ENCODE data around the gene DAB1. TPM values are rescaled to one million over a fixed set of nuclear protein-coding genes. Genes with fewer than 3 reads are reported as not detected.

The DAB1 gene
- total RNA-seq, 6 donors from 2014 or later, result 0.15 to 0.20 TPM; not detected in 4

DNA sequence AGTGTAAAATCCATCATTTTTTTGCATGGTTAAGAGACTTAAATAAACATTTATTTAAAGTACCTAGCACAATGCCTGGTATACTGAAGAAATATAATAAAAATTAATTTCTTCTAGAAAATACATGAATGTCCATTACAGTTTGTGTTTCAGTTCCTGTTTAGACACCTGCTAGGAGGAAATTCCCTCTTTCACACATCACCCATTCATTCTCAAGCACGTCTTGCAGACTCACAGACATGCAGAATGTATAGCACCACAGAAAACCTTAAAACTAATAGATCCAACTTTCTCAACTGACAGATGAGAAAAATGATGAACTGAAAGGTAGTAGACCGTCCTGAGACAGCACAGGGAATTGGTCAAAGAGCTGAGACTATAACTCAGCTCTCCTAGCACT lies 285.9 kb downstream of the DAB1 start:
- Histone ChIP-seq H3K27ac (no peak overlapping the region), H3K4me1 (no peaks in the 10 kb centered on the region), H3K4me3 (no peak overlapping the region), H3K36me3 (no peaks in the 10 kb centered on the region), H3K27me3 (no peaks in the 10 kb centered on the region), H3K9me3 (no peaks in the 10 kb centered on the region)
- ATAC-seq (ENCODE audit: low FRiP score in 2 of 2) (no peak), DNase-seq (no peak)
- 63 to 84% methylated on average over 2 of the region's 2 CpGs for WGBS, 2 donors
- no peak for TF ChIP-seq POLR2A (IDR thresholded peaks at IDR 0.05)
- TF ChIP-seq, protein P1, sequence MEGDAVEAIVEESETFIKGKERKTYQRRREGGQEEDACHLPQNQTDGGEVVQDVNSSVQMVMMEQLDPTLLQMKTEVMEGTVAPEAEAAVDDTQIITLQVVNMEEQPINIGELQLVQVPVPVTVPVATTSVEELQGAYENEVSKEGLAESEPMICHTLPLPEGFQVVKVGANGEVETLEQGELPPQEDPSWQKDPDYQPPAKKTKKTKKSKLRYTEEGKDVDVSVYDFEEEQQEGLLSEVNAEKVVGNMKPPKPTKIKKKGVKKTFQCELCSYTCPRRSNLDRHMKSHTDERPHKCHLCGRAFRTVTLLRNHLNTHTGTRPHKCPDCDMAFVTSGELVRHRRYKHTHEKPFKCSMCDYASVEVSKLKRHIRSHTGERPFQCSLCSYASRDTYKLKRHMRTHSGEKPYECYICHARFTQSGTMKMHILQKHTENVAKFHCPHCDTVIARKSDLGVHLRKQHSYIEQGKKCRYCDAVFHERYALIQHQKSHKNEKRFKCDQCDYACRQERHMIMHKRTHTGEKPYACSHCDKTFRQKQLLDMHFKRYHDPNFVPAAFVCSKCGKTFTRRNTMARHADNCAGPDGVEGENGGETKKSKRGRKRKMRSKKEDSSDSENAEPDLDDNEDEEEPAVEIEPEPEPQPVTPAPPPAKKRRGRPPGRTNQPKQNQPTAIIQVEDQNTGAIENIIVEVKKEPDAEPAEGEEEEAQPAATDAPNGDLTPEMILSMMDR (IDR thresholded peaks at IDR 0.05), result no peak
- no peak for TF ChIP-seq EP300 (IDR thresholded peaks at IDR 0.05)
- TF ChIP-seq POLR2AphosphoS5 (IDR thresholded peaks at IDR 0.05), result no peak

DNA sequence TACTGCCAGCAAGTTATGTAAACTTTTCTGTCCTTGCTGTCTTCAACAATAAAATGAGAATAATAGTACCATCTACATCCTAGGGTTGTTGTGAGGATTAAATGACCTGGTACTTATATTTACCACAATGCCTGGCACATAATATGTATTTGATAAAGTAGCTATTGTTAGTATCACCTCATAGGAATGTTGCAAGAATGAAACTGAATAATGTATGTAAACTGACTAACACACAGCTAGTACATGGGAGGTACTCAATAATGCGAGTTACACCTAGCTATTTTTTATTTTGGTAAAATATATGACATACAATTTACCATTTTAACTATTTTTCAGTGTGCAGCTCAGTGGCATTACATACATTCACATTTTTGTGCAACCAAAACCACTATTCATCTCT lies 289.1 kb downstream of the DAB1 start:
- ATAC-seq (ENCODE audit: low FRiP score in 2 of 2), result no peak
- H3K27ac ChIP-seq, result no peak overlapping the region
- TF ChIP-seq, protein P1 (IDR thresholded peaks at IDR 0.05), result no peak
- no peak for TF ChIP-seq POLR2AphosphoS5 (IDR thresholded peaks at IDR 0.05)
- no peak for TF ChIP-seq EP300 (IDR thresholded peaks at IDR 0.05)
- no peak for TF ChIP-seq POLR2A (IDR thresholded peaks at IDR 0.05)
- no peaks in the 10 kb centered on the region for H3K9me3 ChIP-seq
- 90 to 92% methylated on average over 1 of the region's 1 CpG for WGBS, 2 donors
- no peak overlapping the region for H3K4me3 ChIP-seq
- no peaks in the 10 kb centered on the region for H3K36me3 ChIP-seq
- H3K27me3 ChIP-seq, result no peaks in the 10 kb centered on the region
- DNase-seq, result no peak
- no peaks in the 10 kb centered on the region for H3K4me1 ChIP-seq

DNA sequence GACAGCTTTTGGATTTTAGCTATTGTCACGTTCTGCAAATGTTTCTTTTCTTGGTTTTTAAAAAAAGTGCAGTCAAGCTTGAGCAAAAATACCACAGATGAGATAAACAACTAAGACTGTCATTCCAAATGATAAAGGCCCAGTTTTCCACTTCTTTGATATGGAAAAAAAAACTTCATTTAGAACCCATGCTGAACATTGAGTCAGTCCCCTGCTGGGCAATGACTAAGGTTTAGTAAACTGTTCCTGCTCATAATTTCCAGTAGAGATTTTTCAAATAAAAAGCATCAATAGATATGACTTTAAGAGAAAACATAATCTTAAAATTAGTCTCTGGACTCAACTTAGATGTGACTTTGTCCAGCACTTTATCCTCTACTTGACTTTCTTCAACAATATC lies 290.2 kb downstream of the DAB1 start:
- TF ChIP-seq, protein P1 (IDR thresholded peaks at IDR 0.05), result no peak
- no peak for TF ChIP-seq EP300 (IDR thresholded peaks at IDR 0.05)
- TF ChIP-seq POLR2AphosphoS5 (IDR thresholded peaks at IDR 0.05), result no peak
- TF ChIP-seq POLR2A (IDR thresholded peaks at IDR 0.05), result no peak
- no peak for DNase-seq
- Histone ChIP-seq H3K4me1 (no peaks in the 10 kb centered on the region), H3K36me3 (no peaks in the 10 kb centered on the region), H3K4me3 (no peak overlapping the region), H3K27me3 (no peaks in the 10 kb centered on the region), H3K9me3 (no peaks in the 10 kb centered on the region), H3K27ac (no peak overlapping the region)
- no peak for ATAC-seq (ENCODE audit: low FRiP score in 2 of 2)
- WGBS, 2 donors, result 70 to 72% methylated on average over 1 of the region's 1 CpG

DNA sequence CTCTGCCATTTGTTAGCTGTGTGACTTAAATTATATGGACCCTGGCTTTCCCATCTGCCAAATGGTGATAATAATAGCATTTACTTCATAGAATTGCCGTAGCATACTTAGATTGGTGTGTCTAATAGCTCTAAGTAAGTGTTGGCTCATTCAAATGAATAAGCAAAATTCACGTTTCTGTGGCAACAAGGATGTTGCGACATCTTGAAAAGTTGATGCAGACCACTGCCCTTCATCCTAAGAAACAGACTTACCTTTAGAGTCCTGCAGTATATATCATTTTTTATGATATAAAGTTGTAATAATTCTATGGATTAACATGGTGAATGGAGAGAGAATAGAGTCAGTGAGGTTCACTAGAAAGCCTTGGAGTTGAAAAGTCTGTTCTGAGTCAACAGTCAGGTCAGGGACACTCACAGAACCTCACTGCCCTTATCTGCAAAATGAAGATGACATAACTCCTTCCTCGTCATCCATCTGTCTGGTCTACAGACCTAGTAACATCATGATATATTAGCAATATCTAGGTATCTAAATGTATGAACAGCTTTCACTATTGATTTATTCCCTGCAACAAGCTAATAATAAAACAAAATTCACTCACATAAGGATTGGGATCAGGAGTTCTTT lies 290.8 kb downstream of the DAB1 start:
- Histone ChIP-seq H3K4me1 (no peaks in the 10 kb centered on the region), H3K27ac (no peak overlapping the region), H3K9me3 (no peaks in the 10 kb centered on the region), H3K36me3 (no peaks in the 10 kb centered on the region), H3K27me3 (no peaks in the 10 kb centered on the region), H3K4me3 (no peak overlapping the region)
- TF ChIP-seq, protein P1 (IDR thresholded peaks at IDR 0.05), result no peak
- TF ChIP-seq EP300 (IDR thresholded peaks at IDR 0.05) (no peak), POLR2A (IDR thresholded peaks at IDR 0.05) (no peak), POLR2AphosphoS5 (IDR thresholded peaks at IDR 0.05) (no peak)
- ATAC-seq (ENCODE audit: low FRiP score in 2 of 2) (no peak), DNase-seq (no peak)
- WGBS, 2 donors, result 63 to 79% methylated on average over 4 of the region's 4 CpGs

All from upper lobe of left lung (tissue), 6 donors.